Measurements from ENCODE around the gene GRK5.

The GRK5 gene

DNA sequence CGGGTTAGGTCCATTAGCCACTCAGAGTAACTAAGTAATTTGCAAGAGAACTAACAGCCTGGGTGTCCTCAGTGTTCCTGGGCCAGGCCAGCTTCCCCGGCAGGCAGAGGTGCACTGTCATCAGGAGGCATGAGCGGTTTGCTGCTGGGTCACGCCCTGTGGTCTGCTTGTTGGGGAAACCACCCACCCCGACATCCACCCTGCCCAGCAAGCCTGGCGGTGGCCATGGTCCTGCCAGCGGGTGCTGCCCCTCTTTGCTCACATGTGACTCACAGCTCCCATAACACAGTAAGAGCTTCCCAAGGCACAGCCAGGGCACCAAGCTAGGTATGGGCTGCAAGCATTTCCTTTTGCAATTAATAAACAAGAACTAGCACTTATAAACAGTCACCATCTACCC, 259.3 kb downstream of the GRK5 start:
- TF ChIP-seq, protein P1, sequence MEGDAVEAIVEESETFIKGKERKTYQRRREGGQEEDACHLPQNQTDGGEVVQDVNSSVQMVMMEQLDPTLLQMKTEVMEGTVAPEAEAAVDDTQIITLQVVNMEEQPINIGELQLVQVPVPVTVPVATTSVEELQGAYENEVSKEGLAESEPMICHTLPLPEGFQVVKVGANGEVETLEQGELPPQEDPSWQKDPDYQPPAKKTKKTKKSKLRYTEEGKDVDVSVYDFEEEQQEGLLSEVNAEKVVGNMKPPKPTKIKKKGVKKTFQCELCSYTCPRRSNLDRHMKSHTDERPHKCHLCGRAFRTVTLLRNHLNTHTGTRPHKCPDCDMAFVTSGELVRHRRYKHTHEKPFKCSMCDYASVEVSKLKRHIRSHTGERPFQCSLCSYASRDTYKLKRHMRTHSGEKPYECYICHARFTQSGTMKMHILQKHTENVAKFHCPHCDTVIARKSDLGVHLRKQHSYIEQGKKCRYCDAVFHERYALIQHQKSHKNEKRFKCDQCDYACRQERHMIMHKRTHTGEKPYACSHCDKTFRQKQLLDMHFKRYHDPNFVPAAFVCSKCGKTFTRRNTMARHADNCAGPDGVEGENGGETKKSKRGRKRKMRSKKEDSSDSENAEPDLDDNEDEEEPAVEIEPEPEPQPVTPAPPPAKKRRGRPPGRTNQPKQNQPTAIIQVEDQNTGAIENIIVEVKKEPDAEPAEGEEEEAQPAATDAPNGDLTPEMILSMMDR (IDR thresholded peaks at IDR 0.05; ENCODE audit: low read depth, low read length, missing control alignments) = no peak
- H3K4me3 ChIP-seq (replicated peaks; ENCODE audit: low read depth, low read length) = no peak overlapping the region
- no peak for DNase-seq (ENCODE audit: extremely low read depth, low read depth)

DNA sequence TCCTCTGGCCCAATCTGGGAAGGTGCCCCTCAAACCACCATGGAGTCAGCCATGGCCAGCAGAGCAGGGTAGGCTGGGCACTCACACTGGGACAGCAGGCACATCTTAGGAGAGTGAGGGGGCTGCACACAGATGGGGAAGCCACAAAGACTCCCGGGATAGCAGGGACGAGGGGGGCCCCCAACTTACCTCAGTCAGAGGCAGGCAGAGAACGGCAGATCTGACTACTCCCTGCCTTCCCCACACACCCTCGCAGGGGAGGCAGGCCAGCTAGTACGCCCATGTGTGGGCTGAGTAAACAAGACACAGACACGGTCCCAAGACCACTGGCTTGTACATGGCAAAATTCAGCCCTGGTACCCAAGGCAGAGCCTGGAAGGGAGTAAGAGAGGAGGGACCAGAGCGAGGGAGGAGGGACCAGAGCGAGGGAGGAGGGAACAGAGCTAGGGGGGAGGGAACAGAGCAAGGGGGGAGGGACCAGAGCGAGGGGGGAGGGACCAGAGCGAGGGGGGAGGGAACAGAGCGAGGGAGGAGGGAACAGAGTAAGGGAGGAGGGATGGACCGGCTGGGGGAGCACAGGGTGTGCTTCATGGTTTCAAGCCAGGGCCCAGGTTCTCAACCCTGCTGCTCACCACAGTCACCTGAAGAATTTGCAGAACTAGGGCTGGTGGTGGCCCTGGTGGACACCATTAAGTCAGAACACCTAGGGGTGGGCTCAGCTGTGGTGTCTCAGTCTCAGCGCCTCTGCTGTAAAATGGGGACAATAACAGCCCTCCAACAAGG, 261.4 kb downstream of the GRK5 start:
- TF ChIP-seq, protein P1 (IDR thresholded peaks at IDR 0.05; ENCODE audit: low read depth, low read length, missing control alignments) = no peak
- no peak for DNase-seq (ENCODE audit: extremely low read depth, low read depth)

DNA sequence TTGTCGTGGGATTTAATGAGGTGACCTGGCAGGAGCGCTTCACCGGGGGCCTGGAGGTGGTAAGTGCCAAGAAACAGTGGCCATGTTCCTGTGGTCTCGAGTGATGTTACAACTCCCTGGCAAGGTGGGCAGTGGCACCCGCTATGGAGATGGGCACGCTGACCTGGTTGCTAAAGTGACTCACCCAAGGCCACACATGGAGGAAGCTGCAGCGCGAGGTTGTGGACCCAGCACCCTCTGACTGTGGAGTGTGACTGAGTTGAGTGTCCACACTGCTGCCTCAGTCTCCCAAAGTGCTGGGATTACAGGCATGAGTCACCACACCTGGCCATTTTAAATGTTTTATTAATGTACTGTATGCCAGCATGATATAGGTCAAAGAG, 261.9 kb downstream of the GRK5 start:
- TF ChIP-seq, protein P1 (IDR thresholded peaks at IDR 0.05; ENCODE audit: low read depth, low read length, missing control alignments) = no peak
- no peak for DNase-seq (ENCODE audit: extremely low read depth, low read depth)
- H3K4me3 ChIP-seq (replicated peaks; ENCODE audit: low read depth, low read length) = no peak overlapping the region

More for the DNA sequence above, 261.4 kb downstream of the GRK5 start:
- H3K4me3 ChIP-seq (replicated peaks; ENCODE audit: low read depth, low read length) = no peak overlapping the region

DNA sequence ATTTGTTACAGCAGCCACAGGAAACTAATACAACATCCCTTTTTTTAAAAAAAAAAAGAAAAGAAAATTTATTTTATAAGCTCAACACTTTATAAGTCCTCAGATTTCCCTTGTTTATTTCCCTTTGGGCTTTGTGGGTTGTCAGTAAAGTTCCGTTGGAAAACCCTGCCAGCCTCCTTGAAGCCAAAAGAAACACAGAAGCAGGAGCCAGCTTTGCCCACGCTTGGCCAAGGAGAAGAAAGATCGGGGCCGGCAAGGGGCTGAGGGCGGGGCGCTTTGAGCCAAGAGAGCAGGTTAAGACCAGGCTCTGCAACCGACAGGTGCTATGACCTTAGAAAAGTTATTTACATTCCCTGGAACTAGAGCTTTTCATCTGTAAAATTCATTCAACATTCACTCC, 262.5 kb downstream of the GRK5 start:
- DNase-seq (ENCODE audit: extremely low read depth, low read depth) = no peak
- H3K4me3 ChIP-seq (replicated peaks; ENCODE audit: low read depth, low read length) = no peak overlapping the region
- TF ChIP-seq, protein P1 (IDR thresholded peaks at IDR 0.05; ENCODE audit: low read depth, low read length, missing control alignments) = no peak

DNA sequence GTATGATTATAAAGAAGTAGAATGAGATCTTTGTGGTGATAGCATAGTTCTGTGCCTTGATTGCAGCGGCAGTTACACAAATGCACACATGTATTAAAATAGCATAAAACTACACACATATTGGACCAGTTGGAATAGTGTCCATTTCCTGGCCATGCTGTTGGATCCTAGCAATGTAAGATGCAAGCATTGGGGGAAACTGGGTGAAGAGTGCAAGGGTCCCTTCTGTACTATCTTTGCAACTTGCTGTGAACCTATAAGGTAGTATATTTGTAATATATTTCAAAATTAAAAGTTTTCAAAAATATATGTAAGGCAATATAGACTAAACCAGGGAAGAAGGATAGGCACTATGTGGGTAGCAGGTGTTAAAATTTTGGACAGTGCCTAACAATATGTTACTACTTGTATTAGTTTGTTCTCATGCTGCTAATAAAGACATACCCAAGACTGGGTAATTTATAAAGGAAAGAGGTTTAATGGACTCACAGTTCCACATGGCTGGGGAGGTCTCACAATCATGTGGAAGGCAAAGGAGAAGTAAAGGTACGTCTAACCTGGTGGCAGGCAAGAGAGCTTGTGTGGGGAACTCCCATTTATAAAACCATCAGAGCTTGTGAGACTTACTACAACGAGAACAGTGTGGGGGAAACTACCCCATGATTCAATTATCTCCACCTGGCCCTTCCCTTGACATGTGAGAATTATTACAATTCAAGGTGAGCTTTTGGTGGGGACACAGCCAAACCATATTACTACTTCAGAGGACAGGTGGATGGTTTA, 263.7 kb downstream of the GRK5 start:
- DNase-seq (ENCODE audit: extremely low read depth, low read depth) = no peak
- TF ChIP-seq, protein P1 (IDR thresholded peaks at IDR 0.05; ENCODE audit: low read depth, low read length, missing control alignments) = no peak
- H3K4me3 ChIP-seq (replicated peaks; ENCODE audit: low read depth, low read length) = no peak overlapping the region

DNA sequence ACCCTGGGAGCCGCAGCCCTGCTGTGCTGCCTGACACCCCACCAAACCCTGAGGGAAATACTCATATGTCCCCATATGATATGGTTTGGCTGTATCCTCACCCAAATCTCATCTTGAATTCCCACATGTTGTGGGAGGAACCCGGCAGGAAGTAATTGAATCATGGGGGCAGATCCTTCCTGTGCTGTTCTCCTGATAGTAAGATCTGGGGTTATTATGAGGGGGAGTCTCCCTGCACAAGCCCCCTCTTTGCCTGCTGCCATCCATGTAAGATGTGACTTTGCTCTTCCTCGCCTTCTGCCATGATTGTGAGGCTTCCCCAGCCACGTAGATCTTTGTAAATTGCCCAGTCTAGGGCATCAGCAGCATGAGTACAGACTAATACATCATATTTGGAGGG, 266.4 kb downstream of the GRK5 start:
- DNase-seq (ENCODE audit: extremely low read depth, low read depth) = no peak
- TF ChIP-seq, protein P1 (IDR thresholded peaks at IDR 0.05; ENCODE audit: low read depth, low read length, missing control alignments) = no peak
- no peak overlapping the region for H3K4me3 ChIP-seq (replicated peaks; ENCODE audit: low read depth, low read length)
